Dedifferentiated amniotic fluid mesenchymal stem cell (primary cell): ENCODE measurements around the gene GPR137.
"Not testable (repeated sequence)": the region's sequence is repeated elsewhere in the genome, so short reads cannot be mapped to it uniquely, and the experiment has no call there.

ENCODE experiments used
- DNase-seq: peaks from one replicate; pipeline ENCODE4 v3.0.0-alpha.2; 2016; ENCODE audit errors: extremely low spot score

GPR137 gene, protein sequence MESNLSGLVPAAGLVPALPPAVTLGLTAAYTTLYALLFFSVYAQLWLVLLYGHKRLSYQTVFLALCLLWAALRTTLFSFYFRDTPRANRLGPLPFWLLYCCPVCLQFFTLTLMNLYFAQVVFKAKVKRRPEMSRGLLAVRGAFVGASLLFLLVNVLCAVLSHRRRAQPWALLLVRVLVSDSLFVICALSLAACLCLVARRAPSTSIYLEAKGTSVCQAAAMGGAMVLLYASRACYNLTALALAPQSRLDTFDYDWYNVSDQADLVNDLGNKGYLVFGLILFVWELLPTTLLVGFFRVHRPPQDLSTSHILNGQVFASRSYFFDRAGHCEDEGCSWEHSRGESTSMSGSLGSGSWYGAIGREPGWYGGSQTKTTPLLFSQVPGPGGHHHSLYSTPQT

DNA sequence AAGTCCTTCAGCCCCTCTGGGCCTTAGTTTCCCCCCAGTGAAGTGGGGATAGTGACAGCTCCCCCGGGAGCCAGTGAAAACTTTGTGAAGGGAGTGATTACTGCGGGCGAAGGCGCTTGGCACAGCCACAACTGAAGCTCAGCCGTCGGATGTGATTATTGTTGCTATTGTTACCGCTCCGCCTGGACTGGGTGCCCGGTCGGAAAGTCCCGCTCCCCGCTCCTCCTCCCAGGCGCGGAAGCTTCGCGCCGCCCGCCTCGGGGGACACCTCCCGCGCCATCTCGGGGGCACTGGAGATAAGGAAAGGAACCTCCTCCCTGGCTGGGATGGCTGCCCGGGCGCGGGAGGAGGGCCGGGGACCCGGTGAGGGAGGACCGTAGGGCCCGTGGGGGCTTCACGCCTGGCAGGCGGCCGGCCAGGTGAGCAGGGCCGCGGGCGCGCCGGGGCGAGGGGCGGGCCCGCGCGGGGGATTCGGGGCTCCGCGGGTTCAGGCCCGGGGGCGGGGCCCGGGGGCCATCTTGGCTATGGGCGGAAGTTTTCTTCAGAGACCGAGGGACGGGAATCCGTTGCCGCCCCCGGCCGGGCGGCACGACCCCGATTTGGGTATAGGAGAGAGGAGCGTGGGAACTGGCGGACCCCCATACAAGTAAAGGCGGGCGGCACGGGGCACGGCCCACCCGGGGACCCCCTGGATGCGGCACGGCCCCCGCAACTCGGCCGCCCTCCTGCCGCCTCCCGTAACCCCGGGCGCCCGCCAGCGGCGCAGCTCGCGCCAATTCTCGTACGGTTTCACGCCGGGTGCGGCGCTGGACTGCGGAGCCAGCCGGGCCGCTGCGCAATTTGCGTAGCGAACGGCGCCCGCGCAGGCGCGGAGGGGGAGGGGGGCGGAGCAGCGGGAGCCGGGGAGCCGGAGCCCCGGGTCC, at the start of gene GPR137:
Gene GPR137 (plus strand): TSS at position 887 of the 923 bp plus-strand sequence. CDS start 677 bp downstream, outside the sequence.
- DNase-seq: peak; percentile 39

DNA sequence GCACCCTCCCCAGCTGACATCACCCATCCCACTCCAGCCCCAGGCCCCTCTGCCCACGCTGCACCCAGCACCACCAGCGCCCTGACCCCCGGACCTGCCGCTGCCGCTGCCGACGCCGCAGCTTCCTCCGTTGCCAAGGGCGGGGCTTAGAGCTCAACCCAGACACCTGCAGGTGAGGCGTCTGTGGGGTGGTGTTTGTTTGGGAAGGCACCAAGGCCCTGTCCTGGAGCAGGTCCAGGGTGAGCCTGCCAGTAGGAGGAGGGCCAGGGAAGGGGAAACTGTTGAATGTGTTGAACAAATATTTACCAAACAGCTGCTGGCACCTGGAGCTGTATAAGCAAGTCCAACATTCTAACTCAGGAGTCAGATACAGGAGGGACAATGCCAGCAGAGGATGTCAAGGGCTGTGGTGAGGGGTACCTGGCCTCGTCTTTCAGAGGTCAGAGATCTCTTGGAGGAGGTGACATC, 48.1 kb upstream of the GPR137 start:
- no peak for DNase-seq

DNA sequence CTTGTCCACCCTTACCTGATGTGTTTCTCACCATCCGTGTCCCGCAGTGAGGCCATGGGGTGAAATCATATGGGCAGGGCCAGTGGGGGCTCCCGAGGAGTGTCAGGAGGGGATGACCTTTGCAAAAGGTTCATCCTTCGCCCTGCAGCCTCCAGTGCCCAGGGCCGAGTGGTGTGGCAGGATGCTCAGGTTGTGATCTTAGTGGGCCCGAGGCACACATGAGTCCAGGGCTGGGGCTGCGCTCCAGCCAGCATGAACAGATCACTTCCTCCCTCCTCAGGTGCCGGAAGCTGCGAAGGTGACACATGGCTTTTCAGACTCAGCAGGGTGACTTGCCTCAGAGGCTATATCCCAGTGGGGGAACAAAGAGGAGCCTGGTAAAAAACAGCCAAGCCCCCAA, 47.6 kb upstream of the GPR137 start:
- DNase-seq: no peak

DNA sequence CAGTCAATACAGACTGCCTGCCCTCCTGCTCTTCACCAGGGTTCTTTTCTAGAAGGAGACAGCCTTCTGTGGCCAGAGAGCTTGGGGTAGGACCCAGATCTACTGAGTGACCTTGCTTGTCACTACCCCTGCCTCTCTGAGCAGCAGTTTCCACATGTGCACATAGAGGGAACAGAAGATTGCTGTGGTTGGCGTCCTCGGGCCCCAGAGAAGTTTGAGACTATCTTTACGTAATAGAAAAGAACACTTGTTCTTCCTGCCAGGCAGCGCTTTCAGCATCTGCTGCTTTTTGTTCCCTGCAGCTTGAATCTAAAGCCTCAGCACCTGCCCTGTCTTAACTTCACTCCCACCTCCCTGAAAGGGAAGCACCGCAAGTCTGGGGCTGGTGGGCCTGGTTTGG, 46.6 kb upstream of the GPR137 start:
- no peak for DNase-seq

DNA sequence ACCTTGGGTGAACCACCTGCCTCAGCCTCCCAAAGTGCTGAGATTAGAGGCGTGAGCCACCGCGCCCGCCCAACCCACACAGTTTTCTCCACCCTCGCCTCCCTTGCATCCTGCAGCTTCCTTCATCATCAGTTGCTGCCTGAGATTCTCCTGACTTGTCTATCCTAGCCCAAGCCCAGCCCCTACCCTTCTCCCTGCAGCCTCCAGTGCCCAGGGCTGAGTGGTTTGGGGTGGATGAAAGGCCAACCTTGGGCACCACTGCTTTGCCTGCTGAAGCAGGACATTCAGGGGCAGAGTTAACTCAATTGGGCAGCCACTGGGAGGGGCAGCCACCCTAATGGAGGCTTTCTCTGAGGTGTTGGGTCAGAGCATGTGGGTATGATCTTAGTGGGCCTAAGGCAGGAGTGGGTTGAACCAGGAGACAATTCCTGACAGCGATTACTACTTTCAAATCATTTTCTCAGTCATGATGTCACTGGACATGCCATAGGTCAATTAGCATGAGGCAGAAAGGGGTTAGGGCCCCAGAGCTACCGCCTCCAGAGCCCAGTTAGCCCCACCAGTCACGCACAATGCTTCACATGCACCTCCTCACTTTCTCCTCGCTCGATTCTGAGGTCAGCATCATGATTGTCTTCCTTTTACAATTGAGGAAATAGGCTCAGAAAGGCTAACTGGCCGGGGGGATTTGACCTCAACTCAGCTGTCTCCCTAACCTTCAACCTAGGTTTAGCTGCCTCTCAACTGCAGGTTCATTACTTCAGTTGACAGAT, 45.8 kb upstream of the GPR137 start:
- DNase-seq: no peak

DNA sequence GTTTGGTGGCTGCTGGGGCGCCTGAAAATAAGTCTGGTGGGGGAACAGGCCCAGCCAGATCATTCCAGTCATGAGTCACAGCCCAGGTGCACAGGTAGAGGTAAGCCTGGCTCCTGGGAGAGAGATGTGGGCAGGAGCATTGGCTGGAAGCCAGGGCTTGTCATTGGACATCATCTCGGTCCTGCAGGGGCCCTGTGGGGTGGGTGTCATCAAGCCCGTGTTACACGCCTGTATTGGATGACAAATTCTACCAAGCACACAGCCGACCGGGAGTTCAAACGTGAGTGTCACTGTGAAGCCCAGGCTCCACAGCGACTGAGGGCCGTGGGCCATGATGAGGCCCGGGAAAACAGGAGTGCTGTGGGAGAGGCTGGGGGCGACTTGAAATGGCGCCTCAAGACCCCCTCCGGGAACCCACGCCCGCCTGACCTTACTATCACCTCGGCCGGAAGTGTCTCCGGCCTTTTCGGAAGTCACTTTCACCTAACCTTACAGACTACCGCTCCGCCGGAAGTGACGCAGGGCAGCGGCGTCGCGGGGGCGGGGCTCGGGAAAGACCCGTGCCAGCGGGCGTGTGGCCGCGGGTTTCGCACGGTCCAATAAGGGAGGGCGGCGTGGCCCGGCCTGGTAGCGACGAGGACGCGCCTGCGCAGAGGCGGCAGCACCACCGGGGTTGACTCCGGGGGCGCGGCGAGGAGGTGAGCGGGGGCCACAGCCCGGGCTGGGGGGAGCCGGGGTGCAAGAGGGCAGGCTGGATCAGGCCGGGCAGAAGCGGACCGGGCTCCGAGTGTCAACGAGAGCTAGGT, 45.0 kb upstream of the GPR137 start, which contains the start of gene FKBP2:
Gene FKBP2 (plus strand): TSS at position 661 of the 806 bp plus-strand sequence. CDS start 1,293 bp downstream, outside the sequence.
- peak; percentile 92 for DNase-seq

DNA sequence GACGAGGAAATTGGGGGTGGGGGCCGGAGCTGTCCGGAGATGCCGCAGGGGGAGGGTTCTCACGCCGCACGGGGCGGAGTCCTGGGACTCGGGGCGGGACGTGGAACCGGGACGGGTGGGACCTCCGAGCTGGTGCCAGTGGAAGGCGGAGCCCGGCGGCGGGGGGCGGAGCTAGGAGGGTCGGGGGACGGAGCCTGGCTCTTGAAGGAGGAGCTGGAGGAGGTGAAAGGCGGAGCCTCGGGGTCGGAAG, 44.5 kb upstream of the GPR137 start:
- peak; percentile 99 for DNase-seq

DNA sequence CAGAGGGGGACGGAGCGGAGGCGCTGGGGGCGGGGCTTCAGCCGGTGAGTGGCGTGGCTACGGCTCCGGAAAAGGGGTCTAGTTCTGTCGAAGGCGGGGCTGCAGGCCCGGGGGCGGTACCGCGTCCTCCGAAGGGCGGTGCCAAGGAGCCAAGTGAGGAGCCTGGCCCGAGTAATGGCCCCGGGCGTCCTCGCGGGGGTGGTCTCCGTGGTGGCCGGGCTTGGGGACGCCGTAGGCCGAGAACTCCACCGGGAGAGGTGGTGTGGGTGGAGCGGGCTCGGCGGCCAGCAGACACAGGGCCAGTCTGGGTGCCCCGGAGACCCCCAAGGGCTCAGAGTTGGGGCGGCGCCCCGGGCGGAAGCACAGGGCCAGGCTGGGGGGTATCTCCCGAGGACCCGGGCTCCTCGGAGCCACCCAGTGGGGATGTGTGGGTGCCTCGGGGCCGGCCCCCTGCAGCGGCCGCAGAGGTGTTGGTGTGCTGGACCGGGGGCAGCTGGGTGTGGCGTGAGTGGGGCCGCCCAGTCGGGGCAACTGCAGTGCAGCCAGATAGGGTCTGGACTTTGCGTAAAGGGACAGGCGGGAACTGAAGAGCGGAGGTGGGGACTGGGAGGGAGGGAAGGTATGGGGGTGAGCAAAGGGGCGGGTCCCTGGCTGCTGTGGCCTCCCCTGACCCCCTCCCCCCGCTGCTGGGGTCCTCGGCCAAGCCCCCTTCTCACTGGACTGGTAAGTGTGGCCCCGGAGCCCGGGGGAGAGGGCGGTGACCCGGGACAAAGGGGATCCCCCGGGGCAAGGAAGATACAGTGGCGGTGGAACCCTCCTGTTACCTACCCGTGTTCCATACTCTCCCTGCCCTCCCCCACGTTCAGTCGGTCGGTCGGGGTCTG, 43.9 kb upstream of the GPR137 start:
- DNase-seq: no peak

DNA sequence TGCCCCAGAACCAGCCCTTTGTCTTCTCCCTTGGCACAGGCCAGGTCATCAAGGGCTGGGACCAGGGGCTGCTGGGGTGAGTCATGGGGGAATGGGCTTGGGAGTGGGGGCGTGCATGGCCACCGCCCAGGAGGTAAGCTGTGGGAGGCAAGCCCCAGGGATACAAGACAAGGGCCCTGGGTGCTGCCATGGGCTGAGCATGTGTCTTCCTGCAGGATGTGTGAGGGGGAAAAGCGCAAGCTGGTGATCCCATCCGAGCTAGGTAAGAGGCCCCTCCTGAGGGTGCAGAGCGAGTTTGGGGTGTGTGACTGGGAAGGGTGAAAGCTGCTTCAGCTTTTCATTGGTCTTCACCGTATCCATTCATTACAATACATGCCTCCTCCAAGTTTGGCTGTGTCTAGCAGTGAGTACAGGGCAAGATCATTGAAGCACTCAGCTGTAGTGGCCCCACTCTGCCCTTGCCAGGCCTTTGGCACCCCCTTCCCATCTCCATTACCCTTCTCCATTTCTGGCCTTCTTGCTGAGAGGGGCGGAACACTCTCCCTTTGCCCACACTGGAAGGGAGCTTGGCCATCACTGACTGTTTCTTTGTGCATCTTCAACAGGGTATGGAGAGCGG, 42.3 kb upstream of the GPR137 start:
- DNase-seq: no peak

DNA sequence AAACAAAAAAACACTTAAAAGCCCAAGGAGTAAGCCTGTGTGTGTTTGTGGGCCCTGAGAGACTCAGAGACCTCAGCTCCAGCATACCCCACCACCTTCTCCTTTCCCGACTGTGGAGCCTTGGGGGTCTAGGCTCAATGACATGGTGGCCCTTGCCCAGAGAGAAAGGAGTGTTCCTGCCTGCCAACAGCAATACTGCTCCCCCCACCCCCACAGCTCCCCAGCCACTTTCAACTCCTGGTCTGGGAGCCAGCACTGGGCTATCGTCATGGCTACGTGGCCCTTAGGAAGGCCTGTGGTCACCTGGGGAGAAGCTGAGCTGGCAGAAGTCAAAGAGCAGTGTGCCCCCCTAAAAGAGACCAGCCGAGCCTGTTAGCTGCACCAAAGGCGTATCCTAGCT, 41.5 kb upstream of the GPR137 start:
- DNase-seq: no peak

DNA sequence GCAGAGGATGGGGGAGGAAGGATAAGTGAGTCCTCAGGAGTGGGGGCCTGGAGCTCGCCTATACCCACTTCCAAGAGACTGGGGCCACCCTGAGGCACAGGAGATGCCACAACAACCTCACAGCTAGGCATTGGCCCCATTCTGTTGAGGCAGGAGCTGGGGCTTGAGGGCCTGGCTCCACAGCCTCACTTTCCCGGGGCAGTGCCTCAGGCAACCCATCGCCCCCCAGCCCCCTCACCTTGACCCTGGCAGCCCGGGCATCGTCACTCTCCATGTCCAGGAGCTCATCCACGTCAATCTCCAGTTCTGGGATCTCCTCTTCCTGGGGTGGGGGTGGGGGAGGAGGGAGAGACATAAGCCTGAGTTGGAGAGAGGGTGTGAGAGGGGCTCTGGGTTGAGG, 40.7 kb upstream of the GPR137 start:
- no peak for DNase-seq

DNA sequence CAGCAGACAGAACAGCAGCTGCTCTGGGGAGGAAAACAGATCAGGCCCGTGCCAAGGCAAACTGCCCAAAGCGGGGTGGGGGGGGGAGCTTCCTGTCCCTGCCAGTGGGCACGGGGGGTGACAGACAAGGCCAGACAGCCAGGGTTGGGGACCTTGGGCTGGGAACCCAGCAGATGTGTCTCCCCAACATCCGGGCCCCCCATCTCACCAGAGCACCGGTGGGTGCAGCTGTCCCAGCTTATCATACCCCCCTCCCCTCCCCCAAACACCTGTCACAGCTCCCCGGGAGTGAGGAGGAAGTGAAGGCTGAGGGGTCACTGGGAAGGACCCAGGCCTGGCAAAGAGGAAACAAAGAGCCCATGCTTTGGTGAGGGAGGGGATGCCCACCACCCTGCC, 40.2 kb upstream of the GPR137 start:
- no peak for DNase-seq

DNA sequence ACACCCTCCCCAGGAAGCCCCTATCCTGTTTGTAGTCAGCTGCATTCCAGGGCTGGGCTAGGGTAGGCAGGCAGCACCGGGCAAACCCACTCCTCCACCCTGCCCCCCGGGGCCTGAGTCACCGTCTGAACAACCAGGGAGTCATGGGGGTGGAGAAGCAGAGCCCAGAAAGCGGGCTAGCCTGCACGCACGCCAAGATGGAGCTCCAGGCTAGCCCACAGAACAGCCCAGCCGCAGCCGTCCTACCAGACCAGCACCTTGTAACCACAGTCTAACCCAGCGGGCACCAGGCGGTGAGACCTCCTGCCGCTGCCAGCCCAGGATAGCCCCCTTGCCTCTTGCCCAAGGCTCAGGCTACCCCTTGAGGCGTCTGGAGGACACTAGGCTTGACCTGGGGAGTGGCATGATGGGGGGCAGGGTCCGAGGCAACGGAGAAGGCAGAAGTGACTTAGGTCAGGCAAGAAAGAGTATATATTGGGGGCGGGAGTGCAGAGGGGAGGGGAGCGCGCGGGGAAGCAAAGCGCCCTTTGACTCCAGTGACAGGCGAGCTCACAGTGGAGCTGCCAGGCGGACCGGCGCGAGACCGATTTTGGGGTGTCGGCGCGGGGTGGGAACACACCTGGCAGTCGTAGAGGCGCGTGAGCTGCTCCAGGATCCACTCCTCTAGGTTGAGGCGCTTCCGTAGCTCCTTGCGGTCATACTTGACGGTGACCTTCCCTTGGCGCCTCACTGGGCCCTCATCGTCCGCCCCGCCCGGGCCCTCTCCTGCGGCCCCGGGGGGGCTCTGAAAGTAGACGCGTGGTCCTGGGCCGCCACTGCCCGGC, 39.6 kb upstream of the GPR137 start:
- DNase-seq: peak; percentile 85

DNA sequence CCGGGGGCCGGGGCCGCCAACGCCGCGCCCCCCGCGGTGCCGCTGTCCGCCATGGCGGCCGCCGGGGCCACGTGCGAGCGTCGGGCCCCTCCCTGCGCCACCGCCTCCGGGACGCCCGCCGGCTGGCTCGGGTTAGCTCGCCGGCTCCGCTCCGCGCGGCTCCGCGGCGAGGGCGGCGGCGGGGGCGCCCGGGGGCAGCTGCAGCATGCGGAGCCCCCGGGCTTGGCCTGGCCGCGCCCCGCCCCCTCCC, 39.1 kb upstream of the GPR137 start:
- not testable (repeated sequence) for DNase-seq

DNA sequence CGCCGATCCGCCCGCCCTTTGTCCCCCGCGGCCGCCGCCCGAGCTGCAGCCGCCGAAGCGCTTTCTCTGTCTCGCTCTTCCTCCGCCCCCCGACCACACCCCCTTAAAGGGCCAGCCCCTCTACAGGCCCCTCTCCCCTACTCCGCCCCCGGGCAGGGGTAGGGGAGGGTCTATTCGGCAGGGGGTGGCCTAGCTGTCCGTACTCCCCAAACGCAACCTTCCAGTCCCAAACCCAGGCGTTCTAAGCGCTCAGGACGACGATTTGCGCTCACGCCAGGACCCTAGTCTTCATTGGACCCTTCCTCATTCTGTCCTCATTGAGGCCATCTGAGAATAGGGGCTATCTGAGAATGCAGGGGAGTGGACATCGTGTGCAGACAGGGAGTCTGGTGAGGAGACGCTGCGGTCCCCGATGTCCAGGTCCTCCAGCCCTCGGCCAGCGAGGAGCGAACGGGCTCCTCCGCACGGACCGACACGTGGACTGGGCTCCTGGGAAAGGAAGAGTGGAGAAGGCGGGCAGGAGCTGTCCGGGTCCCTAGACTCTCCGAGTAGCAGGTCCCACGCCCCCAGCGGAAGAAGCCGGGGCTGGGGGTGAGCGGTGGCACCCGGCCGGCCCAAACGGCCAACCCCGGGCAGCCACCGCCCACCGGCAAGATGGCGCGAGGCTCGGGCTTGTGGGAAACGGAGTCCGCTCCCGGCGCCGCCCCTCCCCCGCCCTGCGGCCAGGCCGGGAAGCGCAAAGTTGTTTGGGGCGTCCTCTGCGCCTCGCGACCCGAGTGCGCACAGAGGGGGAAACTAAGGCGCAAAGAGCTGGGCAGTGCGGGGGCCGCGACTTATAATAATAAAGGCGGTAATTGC, 38.5 kb upstream of the GPR137 start, which contains the start of gene PPP1R14B:
Gene PPP1R14B (minus strand): TSS at position 73 of the 858 bp plus-strand sequence. CDS start 270 bp downstream, outside the sequence.
- peak; percentile 71 for DNase-seq

DNA sequence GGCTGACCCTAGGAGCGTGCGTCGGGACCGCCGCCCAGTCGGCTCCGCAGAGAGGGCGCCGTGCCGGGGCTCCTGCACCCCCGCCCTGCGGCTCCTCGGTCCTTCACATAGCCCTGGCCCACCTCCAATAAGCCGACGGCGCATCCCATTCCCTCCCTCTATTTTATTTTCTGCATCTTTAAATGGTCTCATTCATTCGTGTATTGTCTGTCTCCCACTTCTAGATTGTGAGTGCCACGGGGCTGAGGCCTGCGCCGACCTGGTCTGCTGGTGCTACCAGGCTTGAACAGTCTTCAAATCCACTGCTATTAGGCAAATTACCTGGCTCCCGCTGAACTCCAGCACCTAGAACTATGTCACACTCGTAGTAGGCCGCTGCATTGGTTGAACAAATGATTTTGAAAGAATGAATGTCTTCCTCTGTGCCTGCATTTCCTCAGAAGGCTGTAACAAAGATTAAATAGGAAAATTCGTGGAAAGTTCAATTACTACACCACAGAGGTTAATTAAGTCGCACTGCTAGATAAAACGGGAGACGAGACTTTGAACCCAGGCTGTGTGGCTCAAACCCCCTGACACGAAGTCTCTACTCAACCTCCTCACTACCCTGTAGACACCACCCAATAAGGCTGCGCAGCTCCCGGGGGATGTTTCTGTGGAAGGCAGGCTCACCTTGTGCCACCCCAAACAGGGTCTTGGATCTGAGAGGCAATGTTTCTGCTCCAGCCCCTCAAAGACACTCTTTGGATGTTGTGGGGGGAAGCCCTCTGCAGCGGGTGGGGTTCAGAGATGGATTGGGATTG, 37.7 kb upstream of the GPR137 start:
- DNase-seq: no peak

DNA sequence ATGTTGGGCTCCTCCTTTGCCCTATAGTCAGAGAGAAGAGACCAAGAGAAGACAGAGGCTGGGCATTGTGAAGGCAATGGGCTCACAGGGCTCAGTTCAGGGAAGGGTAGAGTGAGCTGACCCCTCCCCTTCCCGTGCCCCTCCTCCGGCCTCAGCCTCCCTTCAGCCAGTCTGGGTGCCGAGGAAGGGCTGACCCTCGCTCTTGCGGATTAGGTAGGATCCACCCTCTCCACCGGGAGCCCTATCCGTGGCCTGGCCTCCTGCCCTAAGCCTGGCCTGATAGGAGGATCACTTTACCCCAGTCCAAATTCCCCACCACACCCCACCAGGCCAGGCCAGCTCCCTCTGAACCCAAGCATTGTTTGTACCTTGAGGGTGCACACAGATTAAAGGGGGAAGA, 37.1 kb upstream of the GPR137 start:
- DNase-seq: no peak
